NCI-H2171 (cell line): ENCODE measurements around the gene SFXN2.
"Not testable (repeated sequence)": the region's sequence is repeated elsewhere in the genome, so short reads cannot be mapped to it uniquely, and the experiment has no call there.

Experiments used
- DNase-seq: peaks from one replicate; lab custom pipeline; 2025; lab: John Stamatoyannopoulos, UW

Gene SFXN2, protein sequence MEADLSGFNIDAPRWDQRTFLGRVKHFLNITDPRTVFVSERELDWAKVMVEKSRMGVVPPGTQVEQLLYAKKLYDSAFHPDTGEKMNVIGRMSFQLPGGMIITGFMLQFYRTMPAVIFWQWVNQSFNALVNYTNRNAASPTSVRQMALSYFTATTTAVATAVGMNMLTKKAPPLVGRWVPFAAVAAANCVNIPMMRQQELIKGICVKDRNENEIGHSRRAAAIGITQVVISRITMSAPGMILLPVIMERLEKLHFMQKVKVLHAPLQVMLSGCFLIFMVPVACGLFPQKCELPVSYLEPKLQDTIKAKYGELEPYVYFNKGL

DNA sequence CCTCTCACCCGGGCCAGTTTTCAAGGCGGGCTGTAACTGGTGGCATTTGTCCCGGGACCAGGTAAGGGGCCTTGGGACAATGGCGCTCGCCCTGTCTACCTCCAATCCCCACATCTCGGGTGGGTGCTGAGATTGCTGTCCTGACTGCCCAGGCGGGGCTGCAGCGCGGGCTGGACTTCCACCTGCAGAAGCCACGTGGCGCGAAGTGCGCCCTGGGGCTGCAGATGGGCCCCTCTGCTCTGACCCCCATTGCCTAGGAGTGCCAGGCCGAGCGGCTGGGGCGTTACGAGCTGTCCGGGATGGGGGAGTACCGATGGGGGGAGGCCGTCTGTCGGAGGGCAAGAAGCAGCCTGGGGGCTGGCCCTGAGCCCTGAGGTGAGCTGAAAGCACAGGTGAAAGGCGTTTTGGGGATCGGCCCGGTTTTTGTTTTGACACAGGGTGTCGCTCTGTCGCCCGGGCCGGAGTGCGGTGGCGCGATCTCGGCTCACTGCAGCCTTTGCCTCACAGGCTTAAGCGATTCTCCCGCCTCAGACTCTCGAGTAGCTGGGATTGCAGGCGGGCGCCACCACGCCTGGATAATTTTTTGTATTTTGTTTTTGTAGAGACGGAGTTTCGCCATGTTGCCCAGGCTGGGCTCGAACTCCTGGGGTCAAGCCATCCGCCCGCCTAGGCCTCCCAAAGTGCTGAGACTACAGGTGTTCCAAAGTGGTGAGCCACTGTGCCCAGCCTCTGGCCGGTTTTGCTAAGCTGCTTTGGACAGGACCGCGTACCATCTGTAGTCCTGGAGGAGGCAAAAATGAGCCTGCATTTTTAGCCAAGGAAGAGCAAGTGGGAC lies at the start of gene SFXN2:
SFXN2 (plus strand) TSS at position 16 of the 835 bp plus-strand sequence. CDS start 12,001 bp downstream, outside the sequence.
- peak; percentile 16 for DNase-seq

DNA sequence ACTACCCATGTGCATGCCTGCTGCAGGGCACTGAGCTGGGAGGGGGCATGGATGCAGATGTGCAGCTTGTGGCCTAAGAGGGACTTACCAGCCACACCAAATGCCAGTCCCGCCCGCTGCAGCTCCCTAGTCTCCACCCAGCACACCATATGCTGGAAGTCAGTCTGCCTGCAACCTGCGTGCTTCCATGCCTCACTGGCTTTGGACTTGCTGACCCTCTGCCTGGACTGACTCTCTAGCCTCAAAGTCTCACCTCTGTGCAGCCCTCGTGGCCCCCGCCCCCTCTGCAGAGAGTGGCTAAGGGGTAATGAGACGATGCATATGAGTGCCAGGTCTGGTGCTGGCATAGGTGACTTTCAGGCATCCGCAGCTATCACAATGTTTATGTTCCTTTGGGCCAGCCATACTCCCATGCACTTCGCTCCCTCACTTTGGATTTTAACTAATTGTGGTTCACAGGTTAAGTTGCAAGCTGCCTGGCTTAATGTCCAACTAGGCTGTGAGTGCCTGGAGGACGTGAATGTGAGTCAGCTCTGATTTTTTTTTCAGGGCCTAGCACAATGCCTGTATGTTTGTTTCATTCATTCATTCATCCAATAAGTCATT lies 48.4 kb upstream of the SFXN2 start:
- no peak for DNase-seq

DNA sequence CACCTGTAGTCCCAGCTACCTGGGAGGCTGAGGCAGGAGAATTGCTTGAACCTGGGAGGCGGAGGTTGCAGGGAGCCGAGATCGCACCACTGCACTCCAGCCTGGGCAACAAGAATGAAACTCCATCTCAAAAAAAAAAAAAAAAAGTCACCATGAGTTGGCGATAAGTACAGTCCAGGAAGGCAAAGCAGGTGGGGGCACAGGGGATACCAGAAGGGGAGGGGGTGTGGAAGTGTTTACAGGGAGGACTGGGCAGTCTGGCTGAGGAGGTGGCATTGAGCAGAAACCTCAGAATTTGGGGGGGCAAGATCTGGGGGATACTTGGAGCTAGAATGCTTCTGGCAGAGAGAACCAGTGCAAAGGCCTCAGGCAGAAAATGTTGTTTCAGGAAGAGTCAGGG lies 47.0 kb upstream of the SFXN2 start:
- not testable (repeated sequence) for DNase-seq

DNA sequence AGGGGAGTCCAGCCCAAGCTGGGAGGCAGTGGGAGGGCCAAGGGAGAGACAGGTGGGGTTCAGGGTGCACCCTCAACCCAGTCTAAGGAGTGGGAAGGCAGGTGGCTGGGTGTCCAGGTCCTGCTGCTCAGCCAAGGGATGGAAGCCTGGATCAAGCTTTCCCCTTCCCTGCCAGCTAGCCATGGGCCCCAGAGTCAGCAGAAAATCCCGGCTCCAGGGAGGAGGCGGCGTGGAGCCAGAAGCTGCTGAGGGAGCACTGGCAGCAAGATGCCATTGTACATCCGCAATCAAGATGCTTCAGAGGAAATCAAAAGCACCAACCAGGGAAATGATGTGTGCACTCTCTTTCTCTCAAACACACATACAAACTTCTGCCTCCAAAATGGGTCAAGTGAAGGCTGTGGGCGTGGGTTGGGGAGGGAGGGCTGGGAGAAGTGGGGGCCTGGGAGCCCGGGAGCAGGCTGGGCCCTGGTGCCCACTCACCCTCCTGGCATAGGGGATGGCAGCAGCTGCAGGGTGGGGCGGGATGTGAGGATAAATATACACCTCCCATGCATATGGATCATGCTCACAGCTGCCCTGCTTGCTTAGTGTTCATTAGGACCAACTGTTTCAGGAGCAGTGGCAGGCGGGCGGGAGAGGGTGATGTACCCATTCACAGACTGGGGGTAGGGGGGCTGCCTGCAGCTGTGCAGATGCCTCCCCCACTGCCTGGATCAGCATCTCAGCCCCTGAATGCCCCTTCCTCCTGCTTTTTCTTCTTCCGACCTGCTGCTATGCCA lies 45.9 kb upstream of the SFXN2 start:
- no peak for DNase-seq

- no peak for DNase-seq
Measured at GRCh38 chr10:102669206-102670064, 45.0 kb upstream of the SFXN2 start.

GRCh38 chr10:102670065-102670670 lies 44.3 kb upstream of the SFXN2 start:
- no peak for DNase-seq

GRCh38 chr10:102670871-102671434 lies 43.5 kb upstream of the SFXN2 start:
- DNase-seq, result peak; percentile 55

GRCh38 chr10:102673236-102673818 lies 41.1 kb upstream of the SFXN2 start:
- DNase-seq, result no peak

DNA sequence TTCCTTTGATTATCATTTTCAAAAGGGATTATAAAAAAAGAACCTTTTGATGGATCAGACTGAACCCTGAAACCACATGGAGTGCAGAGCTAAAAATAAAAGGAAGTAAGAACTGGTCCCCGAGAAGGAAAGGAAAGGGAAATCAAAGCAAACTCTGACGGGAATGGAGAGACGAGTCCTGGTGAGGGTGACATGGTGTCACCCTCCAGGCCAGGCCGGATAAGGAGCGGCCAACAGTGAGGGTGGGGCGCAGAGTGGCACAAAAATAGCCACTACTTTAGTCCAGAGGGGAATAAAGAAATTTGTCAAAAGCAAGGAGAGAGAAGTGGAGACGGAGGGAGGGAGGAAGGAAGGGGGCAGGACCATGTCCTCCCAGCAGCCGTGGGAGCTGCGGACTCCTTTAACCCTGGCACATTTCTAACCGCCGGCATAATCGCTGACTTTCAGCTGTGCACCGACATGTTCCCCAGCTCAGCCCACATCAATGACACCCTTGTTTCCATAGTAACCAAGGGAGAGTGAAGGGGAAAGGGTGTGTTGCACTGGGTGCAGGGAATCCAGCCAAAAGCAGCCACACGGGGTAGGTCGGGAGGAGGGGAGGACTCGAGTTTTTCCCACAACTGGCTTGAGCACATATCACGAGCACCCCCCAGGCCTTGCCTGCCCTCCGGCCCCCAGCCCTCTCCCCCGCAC lies 40.5 kb upstream of the SFXN2 start:
- peak; percentile 40 for DNase-seq

- DNase-seq, result no peak
Measured at GRCh38 chr10:102674566-102674965, 39.9 kb upstream of the SFXN2 start.

DNA sequence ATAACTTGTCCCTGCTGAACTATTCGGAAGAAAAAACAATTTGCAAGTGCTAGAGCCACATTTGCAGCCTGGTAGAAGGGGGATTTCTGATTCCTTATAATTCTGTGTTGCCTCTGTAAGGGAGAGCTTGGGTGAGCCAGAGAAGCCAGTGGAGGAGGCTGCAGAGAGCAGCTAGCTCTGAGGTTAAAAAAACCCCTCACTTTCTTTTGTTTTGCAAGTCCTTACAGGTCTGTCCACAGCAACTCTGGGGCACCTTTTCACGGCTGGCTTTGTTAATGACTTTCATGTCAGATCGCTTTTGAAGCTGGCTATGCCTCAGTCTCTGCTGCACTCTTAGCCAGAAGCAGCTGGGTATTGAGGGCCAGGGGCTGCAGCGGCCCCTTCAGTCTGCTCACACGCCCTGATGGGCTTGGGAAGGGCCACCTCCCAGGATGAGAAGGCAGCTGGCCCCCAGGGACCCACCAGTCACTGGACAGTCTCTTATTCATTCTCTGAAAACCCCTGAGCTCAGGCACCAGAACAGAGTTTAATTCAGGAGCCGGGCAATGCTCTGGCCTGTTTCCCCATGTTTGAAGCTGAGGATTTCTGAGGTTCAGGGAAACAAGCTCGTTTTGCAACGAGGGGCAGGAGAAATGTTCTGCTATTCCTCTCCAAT lies 39.3 kb upstream of the SFXN2 start:
- DNase-seq, result no peak

DNA sequence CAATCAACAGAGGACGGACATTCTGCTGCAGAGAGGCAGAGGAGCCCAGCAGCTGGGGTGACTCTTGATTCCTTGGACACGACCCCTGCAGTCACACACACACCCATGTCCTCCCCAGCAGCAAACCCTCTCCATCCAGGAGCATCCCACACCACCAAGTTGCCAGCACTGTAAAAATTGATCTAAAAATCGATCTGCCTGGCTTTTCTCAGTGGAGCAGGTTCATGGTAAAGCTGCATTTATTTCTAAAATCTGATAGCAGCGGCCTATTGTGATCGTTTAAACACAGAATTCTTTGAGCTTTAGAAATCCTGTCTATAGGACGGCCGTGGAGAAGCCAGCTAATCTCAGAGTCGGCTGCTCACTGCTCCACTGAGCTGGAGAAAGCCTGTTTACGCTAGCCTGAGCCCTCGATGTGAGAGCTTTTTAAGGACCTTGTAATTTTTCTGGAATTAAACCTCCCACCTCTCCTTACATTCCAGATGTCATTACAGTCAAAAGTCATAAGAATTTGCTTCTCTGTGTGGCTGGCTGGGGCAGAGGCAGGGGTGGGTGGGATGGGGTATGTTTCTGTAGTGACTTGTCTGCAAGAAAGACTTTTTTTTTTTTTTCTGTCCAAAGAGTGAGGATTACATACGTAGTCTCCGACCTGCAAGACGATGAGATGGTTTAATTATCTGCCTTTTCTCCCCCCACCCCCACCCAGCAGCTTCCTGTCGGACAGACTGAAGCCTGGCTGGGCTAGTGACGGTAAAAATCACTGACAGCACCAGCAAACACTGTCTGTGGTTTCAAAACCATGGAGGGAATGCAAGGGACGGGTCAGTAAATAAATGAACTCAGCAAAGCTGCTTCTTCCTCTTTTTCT lies 38.5 kb upstream of the SFXN2 start:
- DNase-seq, result no peak

DNA sequence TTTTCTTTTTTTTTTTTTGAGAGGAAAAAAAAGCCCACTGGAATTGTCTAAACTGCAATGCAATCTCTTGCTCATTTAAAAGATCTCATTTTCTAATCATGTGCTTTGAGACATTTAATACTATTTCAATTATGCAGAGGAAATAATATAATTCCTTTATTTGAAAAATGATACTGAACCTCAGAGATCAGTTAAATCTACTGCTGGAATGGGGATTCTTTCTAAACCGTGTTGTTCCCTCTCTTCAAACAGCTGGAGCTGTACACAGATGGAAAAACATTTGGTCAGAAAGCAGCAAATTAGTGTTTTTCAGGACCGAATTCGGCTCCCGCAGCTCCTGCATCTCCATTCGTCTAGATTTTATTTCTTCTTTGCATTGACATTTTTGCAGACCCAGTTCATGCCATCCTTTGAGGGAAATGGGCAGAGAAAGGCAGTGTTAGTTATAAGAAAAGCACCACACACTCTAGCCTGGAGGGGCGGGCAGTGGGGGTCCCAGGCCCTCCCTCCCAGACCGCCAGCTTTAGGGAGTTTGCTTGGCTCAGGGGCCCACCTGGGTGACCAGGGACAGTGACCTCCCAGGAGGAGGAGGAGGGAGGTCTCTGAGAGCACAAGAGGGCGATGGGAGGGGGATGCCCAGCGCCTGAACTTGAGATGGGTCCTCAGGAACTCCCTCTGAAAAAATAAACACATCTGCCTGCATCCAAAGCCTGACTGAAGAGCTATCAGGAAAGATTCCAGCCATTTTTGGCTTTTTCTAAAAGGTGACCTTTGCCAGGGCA lies 37.7 kb upstream of the SFXN2 start:
- no peak for DNase-seq

- no peak for DNase-seq
Measured at GRCh38 chr10:102677331-102678067, 36.9 kb upstream of the SFXN2 start.

GRCh38 chr10:102678068-102678400 lies 36.4 kb upstream of the SFXN2 start:
- DNase-seq, result no peak

DNA sequence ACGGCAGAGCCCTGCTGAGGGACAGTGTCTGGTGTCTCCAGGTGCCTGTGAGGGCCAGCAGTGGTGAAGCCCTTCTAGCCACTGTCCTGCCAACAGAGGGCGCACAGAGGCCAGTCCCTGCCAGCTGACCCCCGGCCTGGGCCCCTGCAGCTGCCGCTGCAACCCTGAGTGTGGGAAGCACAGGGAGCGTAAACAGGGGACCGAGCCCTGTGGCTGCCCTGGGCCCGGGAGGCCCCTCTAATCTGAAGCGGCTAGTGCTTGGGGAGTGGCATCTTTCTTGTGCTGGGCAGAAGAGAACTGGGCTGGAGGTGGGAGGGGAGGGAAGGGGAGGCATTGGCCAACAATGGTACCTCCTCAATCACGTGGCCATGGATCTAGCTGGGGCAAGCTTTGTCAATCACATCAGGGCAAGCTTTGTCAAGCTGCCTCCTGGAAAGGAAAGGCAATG lies 35.6 kb upstream of the SFXN2 start:
- DNase-seq, result no peak
